Pericardium fibroblast (primary cell): ENCODE results near the gene CIC. TPM values are rescaled to one million over a fixed set of nuclear protein-coding genes. Genes with fewer than 3 reads are reported as not detected.

Experiments used
- total RNA-seq: library from RNA; depleted of rRNA; stranded (reverse); fragments of >200 nt; gene quantifications from 2 replicates; pipeline ENCODE4 v1.2.3, GENCODE V29; 2015

CIC gene
- 42.0 and 69.8 TPM in 2 replicates for total RNA-seq

DNA sequence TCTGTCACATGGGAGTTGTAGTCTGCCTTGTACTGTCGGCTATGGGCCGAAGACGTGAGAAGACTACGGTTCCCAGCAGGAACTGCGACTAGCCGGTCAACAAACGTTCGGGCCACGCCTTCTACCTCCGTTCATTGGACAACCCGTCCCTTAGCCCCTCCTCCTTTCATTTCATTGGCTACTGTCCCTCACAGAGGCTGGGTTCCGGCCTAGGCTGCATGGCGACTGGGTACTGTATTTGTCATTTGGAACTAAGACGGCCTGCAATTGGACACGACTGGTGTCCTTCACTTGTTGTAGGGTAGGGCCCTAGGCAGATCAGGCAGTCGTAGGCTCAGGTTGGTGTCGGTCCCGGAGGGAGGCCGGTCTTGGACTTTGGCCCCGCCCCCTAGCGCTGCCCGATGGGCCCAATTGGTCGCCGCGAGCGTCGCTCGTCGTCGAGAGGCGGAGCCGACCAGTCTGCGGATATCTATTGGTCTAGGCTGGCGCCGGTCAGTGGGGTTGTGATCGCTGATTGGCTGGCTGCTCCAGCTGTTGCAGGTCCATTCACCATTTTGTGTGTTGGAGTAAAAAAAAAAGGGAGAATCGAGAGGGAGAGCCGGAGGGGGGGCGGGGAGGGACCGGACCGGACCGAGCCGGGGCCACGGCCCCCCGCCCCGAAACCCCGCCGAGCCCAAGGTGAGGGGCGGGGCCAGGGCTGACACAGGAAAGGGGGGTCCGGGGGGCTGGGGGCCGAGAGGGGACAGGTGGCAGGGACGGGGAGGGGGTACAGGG is at the start of gene CIC:
CIC (plus strand) TSS at position 549 of the 774 bp plus-strand sequence. CDS start 2,532 bp downstream, outside the sequence.

DNA sequence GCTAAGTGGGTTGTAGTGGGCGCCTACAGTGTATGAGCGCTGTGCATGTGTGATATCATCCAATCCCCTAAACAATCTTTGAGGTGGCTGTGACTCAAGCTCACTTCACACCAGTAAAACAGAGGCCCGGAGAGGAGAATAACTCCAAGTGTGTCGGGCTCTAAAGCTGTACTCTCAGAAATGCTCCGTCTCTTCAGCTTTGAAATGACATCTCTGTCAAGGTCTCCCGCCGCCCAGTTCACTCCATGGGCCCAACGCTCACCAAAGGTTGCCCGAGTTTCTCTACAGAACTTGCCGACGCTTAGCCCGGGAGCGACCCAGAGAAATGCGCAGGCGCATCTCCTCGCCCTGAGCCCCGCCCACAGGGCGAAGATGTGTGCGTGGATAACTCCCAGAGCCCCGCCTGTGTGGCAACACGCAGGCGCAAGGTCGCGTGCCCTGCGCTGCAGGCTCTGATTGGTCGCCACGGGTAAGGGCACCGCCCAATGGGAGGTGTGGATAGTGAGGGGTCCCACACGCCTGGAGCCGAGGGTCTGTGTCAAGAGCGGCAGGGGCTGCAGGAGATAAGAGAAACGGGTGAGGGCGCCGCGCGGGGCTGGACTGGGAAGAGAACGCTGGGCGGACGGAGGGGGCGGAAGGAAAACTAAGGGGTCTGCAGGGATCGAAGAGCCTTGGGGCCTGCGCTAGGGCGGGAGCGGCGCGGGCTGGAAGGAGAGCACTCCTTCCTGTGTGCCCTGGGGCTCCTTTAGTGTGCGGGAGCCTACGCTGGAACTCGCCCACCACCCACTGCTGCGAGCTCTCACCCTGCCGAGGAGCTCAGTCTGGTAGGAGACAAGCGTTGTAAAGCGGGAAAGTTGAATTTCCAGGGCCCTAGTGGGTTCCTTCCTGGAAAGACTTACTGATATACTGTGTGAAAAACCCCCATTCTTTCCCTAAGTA is 49.0 kb upstream of the CIC start, which contains the start of gene ZNF526:
ZNF526 (plus strand) TSS at position 501 of the 939 bp plus-strand sequence. CDS start 4,092 bp downstream, outside the sequence.

DNA sequence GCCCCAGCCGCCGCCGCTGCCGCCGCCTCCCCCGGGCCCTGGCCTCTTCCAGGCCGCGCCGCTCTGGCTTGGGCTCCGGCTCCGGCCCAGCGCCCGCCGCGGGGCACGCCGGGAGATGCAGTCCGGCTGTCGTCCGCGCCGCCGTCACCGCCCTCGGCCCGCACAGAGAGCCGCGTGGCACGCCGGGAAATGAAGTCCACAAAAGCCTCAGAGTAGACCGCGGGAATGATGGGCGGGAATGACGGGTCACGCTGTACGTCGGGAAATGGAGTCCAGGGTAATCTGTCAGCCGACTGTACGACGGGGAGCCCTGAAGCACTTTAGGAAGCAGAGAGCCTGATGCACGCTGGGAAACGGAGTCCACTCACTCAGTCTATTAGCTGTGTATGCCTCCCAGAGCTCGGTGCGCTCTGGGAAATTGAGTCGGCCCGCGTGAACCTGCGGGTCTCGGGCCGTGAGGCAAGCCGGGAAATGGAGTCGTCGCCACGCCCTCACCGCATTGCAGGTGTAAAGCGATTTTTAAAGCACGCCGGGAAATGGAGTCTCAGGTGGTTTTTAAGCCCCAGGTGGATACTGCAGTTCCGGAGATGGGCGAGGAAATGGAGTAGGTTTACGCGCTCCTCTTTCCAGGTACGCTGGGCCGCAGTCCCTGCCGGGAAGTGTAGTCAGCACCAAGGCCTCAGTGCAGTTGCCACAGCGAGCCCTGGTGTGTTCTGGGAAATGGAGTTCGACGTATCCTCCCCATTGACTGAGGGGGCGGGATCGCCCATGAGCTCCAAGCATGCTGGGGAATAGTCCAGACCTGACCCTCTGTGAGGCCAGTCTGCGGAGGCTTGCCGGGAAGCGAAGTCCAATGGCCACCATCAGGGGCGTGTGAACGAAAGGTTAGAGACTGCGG is 26.3 kb upstream of the CIC start, which contains the start of gene GSK3A:
GSK3A (minus strand) TSS at position 91 of the 898 bp plus-strand sequence. CDS start 137 bp downstream, outside the sequence.

DNA sequence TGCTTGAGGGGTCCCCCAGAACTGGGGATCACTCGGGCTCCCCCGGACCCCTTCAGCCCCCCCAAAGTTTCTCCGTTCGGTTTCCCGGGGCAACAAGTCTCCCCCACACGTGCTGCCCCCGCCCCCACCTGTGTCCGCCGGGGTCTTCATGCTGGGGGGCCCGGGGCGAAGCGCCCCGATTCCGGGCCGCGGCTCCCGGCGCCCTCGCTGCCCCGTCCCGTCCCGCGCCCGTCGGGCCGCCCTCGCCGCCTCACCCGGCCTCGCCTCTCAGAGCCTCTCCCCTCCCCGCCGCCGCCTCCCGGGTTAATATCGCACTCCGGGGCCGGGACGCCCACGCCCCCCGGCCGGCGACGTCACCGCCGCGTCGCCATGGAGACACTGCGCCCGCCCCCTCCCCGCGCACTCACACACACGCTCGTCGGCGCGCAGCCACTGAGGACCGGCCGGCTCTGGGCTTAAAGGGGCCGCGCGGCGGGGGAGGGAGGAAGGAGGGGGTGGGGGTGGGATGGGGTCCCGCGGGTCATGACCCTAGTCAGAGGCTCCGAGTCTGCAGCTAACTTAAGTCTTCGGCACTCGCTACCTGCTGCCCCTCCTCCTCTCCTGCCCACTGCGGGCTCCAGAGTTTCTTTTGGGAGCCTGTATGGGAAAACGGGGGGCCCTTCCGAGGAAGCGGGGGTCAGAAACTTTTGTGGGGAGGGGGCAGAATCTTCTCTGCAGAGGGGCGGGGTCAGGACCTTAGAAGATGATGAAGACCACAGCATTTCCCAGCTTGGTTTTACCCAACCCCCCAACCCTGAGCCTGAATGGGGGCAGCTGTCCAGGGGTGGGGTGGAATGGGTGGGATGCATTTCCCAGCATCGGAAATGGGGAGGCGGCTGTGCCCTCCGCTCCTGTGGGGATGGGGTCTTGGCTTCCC is 13.9 kb upstream of the CIC start, which contains the start of gene ERF:
ERF (minus strand) TSS at position 279 of the 916 bp plus-strand sequence; CDS start at position 150, 129 bp downstream.

DNA sequence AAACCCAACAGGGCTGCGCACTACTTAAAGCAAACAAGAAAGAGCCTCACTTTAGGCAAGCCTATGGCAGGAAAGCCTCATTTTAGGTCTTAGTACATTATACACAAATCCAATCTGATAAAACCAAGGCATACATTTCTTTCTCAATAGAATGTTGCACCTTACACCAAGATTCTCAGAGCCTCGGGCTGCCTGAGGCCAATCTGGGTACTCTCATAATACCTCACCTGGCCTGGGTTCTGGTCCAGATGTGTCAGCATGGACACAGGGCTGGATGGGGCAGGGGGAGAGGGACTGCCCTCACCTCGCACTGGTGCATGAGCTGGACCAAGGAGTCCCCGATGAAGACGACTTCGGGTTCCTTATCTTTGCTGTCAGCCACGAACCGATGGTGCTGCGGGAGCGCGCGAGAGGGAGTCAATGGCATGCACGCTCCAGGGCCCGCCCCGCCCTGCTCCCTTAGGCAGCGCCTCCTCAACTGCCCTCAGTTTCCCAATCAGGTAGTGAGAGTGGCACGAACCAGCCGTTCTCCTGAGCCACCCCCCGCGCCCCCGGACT is 32.7 kb downstream of the CIC start, which contains the start of gene PRR19:
PRR19 (plus strand) TSS at position 487 of the 558 bp plus-strand sequence. CDS start 7,453 bp downstream, outside the sequence.

DNA sequence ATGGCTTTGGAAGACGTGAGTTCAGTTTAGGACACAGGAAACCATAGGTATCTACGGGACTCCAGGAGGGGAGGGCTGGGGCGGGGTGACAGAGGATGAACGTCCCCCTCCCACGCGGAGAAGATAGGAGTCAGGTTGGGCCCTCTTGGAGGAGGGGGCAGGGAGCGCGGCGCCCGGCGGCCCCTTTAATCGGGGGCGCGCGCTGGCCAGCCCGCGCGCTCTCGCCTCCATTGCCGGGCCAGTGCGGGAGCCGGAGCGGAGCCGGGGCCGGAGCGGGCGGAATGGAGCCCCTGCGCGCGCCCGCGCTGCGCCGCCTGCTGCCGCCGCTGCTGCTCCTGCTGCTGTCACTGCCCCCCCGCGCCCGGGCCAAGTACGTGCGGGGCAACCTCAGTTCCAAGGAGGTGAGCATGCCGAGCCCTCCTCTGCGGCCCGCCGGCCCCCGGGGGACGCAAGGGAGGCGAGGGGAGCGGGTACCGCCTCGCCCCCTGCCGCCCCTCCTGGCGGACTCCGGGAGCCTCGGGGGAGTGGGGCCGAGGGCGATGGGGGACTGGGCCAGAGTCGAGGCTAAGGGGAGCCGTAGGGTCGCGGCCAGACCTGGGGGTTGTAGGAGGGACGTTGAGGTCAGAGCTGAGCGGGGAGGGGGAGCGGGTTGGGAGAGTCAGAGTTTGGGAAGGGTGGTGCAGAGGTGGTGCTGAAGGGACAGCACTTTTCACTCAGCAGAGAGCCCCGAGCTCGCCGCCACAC is 44.2 kb downstream of the CIC start, which contains the start of gene TMEM145:
TMEM145 (plus strand) TSS at position 214 of the 744 bp plus-strand sequence; CDS start at position 282, 68 bp downstream.

DNA sequence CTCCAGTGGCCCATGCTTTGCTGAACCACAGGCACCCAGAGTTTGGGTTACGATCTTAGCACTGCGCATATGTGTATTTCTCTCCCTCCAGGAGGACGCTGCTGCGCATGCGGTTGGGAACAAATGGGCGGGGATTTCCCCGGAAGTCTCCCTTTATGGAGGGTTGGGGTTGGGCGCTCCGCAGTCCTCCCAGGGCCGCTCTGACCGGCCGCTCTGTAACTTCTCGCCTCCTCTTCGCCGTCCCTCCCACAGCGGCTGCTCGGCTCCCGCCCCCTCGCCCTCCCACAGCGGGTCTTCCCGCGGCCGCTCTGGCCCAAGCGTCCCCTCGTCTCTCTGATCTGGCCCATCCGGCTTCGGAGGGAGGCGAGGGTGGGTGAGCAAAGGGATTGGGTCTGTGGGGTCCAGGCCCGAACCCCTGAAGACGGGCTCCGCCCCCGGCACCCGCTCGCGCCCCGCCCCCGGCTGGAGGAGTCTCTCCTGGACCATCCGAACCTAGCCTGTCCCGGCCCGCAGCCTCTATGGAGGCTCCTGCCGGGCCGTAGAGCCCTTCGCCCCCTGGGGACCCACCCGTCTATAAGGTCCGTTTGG is 56.4 kb downstream of the CIC start, which contains the start of gene MEGF8:
MEGF8 (plus strand) TSS at position 328 of the 588 bp plus-strand sequence. CDS start 609 bp downstream, outside the sequence.

Other genes starting within 250 kb of the CIC start
- 0.77 TPM in 1 of 2 replicates, not detected in the other for gene GRIK5, start 199.0 kb upstream of the CIC start, total RNA-seq
- gene ZNF574, start 193.1 kb upstream of the CIC start, total RNA-seq = 12.5 and 20.0 TPM in 2 replicates
- gene POU2F2, start 136.8 kb upstream of the CIC start, total RNA-seq = not detected in 2 replicates
- 12.0 and 13.4 TPM in 2 replicates for gene DEDD2, start 51.6 kb upstream of the CIC start, total RNA-seq
- 4.3 and 8.2 TPM in 2 replicates for gene ZNF526, start 48.9 kb upstream of the CIC start, total RNA-seq
- 16.3 and 17.9 TPM in 2 replicates for gene GSK3A, start 26.6 kb upstream of the CIC start, total RNA-seq
- gene ERF, start 14.1 kb upstream of the CIC start, total RNA-seq = 36.2 and 47.7 TPM in 2 replicates
- 0.35 and 8.3 TPM in 2 replicates for gene PRR19, start 32.9 kb downstream of the CIC start, total RNA-seq
- gene PAFAH1B3, start 33.4 kb downstream of the CIC start, total RNA-seq = 16.9 and 27.4 TPM in 2 replicates
- not detected in 2 replicates for gene TMEM145, start 44.1 kb downstream of the CIC start, total RNA-seq
- 25.9 and 32.7 TPM in 2 replicates for gene MEGF8, start 56.4 kb downstream of the CIC start, total RNA-seq
- gene CNFN, start 121.0 kb downstream of the CIC start, total RNA-seq = 1.6 and 1.8 TPM in 2 replicates
- 4.0 and 10.7 TPM in 2 replicates for gene LIPE, start 158.1 kb downstream of the CIC start, total RNA-seq
- not detected in 2 replicates for gene CXCL17, start 173.7 kb downstream of the CIC start, total RNA-seq